Upper lobe of right lung (tissue), 1 donor: ENCODE results near the gene CHRNA7. TPM values are rescaled to one million over a fixed set of nuclear protein-coding genes. Genes with fewer than 3 reads are reported as not detected.

Experiments used
- ATAC-seq: fragments of 200-7000 bp; cut with Tn5 transposase; one replicate; pipeline ENCODE4 v1.9.1; 2020; ENCODE audit warnings: mild to moderate bottlenecking, moderate library complexity
- DNase-seq: peaks from one replicate; pipeline ENCODE4 v3.0.0-alpha.2; 2020
- H3K27ac ChIP-seq: fragments of 200-600 bp; one replicate; pipeline ENCODE4 v1.8.0; 2022
- H3K27me3 ChIP-seq: fragments of 200-600 bp; one replicate; pipeline ENCODE4 v1.8.0; 2022; ENCODE audit warnings: mild to moderate bottlenecking
- H3K36me3 ChIP-seq: fragments of 200-600 bp; one replicate; pipeline ENCODE4 v1.8.0; 2022
- H3K4me1 ChIP-seq: fragments of 200-600 bp; one replicate; pipeline ENCODE4 v1.8.0; 2022
- H3K4me3 ChIP-seq: fragments of 200-600 bp; one replicate; pipeline ENCODE4 v1.8.0; 2022; ENCODE audit warnings: mild to moderate bottlenecking
- H3K9me3 ChIP-seq: fragments of 200-600 bp; one replicate; pipeline ENCODE4 v1.8.0; 2022
- intact Hi-C: fragments of 100-400 bp; cut with DNase I; formaldehyde crosslinking; loops from one replicate; pipeline ENCODE4 v1.11.0; 2022
- total RNA-seq: library from RNA; stranded (reverse); fragmentation: NEBNext Ultra II Directional; extraction: Animal tissue kit (Norgen Biotek cat#: 25700); gene quantifications from one replicate; pipeline ENCODE4 v1.2.1, GENCODE V29; 2021
- TF ChIP-seq, protein P1 (sequence below): fragments of 200-600 bp; IDR thresholded peaks from one replicate; pipeline ENCODE4 v1.8.0; 2022; ENCODE audit warnings: antibody characterized with exemption
- donor health status: DM: no; HTN: yes; CAD: no; lungs with severe emphysema.

CHRNA7 gene
- total RNA-seq, 1 donor from 2014 or later = 0.75 TPM

DNA sequence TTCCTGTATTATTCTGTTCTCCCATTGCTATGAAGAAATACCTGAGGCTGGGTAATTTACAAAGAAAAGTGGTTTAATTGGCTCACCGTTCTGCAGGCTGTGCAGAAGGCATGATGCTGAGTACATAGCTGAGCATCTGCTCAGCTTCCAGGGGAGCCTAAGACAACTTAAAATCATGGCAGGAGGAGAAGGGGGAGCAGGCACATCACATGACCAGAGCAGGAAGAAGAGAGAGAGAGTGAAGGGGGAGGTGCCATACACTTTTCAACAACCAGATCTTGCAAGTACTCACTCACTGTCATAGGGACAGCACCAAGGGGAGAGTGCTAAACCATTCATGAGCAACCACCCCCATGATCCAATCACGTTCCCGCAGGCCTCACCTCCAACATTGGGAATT lies 188.4 kb downstream of the CHRNA7 start:
- TF ChIP-seq, protein P1, sequence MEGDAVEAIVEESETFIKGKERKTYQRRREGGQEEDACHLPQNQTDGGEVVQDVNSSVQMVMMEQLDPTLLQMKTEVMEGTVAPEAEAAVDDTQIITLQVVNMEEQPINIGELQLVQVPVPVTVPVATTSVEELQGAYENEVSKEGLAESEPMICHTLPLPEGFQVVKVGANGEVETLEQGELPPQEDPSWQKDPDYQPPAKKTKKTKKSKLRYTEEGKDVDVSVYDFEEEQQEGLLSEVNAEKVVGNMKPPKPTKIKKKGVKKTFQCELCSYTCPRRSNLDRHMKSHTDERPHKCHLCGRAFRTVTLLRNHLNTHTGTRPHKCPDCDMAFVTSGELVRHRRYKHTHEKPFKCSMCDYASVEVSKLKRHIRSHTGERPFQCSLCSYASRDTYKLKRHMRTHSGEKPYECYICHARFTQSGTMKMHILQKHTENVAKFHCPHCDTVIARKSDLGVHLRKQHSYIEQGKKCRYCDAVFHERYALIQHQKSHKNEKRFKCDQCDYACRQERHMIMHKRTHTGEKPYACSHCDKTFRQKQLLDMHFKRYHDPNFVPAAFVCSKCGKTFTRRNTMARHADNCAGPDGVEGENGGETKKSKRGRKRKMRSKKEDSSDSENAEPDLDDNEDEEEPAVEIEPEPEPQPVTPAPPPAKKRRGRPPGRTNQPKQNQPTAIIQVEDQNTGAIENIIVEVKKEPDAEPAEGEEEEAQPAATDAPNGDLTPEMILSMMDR = no peak
- H3K27me3 ChIP-seq = no peaks in the 10 kb centered on the region
- ATAC-seq = no peak

More for the DNA sequence above, 188.4 kb downstream of the CHRNA7 start:
- Histone ChIP-seq H3K27ac (no peak overlapping the region), H3K36me3 (no peaks in the 10 kb centered on the region), H3K4me1 (no peaks in the 10 kb centered on the region), H3K9me3 (no peaks in the 10 kb centered on the region), H3K4me3 (no peak overlapping the region)
- intact Hi-C loops = no loop called here
- no peak for DNase-seq

Other genes with a start within 250 kb of the CHRNA7 start
- gene OTUD7A, start 159.8 kb upstream of the CHRNA7 start, total RNA-seq = 2.8 TPM